HG02938 (cell line): ENCODE results near the gene TPH2.

Source experiments
- ATAC-seq: cut with Tn5 transposase; IDR thresholded peaks from one replicate; pipeline ENCODE4 v1.9.1; 2021; ENCODE audit warnings: mild to moderate bottlenecking, moderate library complexity; ENCODE audit not compliant: unreplicated experiment

The TPH2 gene

GRCh38 chr12:71958457-71958856 is 19.8 kb downstream of the TPH2 start:
- ATAC-seq, result no peak

- ATAC-seq, result no peak
Measured at GRCh38 chr12:71958993-71959578, 20.4 kb downstream of the TPH2 start.

- no peak for ATAC-seq
Measured at GRCh38 chr12:71967211-71967610, 28.6 kb downstream of the TPH2 start.

DNA sequence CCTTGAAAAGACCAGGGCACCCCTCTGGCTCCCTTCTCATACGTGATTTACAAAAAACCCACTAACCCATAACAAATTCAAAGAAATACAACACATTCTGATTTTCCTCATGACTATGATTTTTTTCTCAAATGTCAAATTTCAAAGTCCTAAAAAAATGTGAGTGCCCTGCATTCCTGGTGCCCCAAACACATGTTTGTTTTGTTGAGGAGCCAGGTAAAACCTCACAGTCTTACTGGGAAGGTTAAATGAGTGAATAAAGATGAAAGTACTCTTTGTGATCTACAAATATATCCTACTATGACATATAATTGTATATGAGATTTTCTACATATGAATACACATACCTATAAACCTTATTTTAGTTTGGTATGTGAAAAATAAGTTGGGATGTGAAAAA is 30.7 kb downstream of the TPH2 start:
- ATAC-seq, result no peak

GRCh38 chr12:71970031-71970430 is 31.4 kb downstream of the TPH2 start:
- no peak for ATAC-seq

- no peak for ATAC-seq
Measured at GRCh38 chr12:71972441-71973074, 33.9 kb downstream of the TPH2 start.

GRCh38 chr12:71973687-71974086 is 35.0 kb downstream of the TPH2 start:
- ATAC-seq, result no peak

- no peak for ATAC-seq
Measured at GRCh38 chr12:71980538-71980937, 41.9 kb downstream of the TPH2 start.

DNA sequence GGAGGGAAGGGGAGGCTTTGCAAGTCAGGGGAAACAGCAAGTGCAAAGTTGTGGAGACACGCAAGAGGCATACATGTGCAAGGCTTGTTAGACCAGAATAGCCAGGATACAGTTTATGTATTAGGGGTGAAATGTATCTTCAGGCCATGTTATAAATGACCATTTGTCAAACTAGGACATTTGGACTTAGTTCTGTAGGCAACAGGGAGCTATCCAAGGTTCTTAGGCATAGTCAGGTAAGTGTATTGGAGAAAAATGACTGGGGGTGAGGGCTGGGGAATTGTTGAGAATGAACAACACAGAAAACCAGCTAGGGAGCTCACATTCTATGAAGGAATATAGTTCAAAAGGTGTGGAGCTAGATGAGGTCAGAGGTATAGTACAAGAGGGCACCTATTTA is 42.5 kb downstream of the TPH2 start:
- no peak for ATAC-seq

DNA sequence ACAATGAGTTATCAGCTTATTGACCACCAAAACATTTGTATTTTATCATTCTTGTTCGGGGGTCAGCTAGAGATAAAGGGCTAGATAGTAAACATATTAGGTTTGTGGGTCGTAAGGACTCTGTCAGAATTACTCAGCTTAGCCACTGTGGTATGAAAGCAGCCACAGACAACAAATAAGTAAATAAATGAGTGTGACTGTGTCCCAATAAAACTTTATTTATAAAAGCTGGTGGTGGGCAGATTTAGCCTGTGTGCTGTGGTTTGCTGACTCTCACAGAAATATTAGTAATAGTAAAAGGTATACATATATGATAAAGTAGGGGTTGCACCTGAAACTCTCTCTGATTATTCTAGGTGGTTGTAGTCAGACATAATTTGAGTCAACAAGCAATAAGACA is 56.1 kb downstream of the TPH2 start:
- ATAC-seq, result no peak

DNA sequence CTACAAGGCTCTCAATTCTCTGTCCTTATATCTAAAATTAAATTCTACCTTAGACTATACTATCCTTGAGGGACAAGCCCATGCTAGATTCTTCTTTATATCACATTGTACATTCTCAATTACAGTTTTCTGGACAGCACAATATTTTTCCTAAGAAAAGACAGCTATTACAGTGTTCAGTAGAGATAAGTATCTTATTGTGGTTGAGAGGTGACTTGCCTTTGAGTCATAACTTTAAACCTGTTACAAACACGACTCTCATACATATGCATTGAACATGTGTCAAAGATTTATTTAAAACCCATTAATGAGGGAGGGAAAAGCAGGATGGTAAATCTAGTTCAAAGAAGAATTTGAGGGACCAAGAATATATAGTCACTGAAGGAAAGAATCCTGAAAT is 61.1 kb downstream of the TPH2 start:
- ATAC-seq, result no peak

DNA sequence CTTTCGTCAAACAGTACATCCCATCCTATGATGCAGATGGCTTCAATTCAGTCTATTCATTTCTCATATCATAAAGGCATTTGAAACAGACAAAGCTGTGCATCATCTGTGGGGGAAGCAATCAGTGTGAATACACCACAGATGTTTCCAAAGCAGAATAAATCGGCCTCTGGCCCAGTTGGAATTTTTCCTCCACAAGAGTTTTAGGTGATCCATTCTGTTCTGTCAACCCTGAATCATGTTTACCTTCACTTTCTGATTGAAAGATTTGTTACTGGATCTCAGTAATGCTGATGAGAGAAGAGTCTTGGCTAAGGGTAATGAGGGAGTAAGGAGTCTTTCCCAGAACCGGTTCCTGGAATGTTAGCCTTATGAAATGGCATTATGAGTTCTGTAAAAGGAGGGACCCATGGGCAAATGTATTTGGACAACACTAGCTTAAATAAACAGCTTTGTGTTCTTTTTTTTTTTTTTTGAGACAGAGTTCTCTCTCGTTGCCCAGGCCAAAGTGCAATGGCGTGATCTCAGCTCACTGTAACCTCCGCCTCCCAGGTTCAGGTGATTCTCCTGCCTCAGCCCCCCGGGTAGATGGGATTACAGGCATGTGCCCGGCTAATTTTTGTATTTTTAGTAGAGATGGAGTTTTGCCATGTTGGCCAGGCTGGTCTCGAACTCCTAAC is 62.5 kb downstream of the TPH2 start:
- no peak for ATAC-seq

DNA sequence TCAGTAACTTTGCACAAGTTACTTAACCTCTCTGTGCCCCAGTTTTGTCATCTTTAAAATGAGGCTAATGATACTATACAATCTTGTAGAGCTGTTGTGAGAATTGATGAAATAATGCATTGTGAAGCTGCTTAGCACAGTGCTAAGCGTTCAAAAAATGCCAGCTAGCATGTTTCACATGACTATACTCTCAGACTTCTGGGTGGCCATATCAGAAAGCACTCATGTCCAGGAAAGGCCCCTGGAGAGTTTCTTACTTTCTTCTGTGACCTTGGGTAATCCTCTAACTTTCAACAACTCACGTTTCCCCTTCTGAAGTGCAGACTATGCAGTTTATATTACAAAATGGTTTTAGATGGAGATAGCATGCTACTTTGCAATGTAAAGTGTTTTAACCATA is 68.1 kb downstream of the TPH2 start:
- no peak for ATAC-seq

DNA sequence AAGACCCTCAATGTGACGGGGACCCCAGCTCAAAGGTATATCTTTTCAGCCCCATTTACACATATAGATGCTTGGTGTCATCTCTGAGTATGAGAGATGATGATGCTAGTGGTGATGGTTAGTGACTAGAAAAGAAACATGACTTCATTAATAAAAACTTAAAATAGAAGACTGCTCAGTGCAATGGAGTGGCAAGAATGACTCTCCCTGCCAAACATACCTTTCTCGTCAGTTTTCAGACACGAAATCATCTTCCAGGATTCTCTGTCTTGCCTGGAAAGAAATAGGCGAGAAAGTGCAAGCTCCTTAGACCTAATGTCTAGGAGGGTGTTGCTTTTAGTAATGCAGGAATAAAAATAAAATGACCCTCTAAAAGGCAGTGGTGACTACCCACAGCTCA is 71.7 kb downstream of the TPH2 start:
- no peak for ATAC-seq

- ATAC-seq, result no peak
Measured at GRCh38 chr12:72011374-72011773, 72.7 kb downstream of the TPH2 start.

DNA sequence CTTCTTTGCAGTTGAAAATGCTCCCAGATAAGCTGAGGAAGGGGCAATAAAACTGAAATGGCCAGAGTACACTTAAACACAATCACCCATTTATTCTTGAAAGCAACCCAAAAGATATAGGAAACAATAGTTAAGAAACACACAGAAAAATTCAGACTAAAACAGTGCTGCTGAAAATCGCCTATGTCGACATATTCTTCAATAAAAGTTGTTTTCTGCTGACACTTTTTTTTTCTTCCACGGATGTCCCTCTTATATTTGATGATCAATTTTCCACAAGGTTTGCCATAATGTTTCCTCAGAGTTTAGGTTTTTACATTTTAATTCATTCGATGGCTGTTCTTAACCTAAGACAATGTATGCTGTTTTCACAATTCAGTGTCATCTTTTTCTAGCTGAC is 74.2 kb downstream of the TPH2 start:
- no peak for ATAC-seq

- no peak for ATAC-seq
Measured at GRCh38 chr12:72015895-72016294, 77.2 kb downstream of the TPH2 start.

GRCh38 chr12:72017054-72017651 is 78.5 kb downstream of the TPH2 start:
- peak; percentile 98 for ATAC-seq

DNA sequence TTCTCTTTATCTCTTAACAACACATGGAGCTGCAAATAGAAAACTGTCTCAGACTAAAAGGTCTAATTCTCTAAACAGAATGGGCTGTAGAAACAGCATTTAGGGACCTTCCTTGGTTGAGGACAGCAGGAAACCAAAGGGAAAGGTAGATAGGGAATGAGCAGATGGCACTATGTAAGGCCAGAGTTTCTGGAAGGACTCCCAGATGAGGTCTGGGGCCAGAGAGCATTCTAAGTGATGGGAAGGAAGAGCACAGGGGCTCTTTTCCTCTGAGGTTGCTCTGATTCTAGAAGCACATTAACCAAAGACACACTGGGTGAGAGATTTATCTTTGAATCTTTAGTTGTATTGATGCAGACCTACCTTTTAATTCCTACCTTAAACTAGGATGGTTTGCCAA is 79.4 kb downstream of the TPH2 start:
- no peak for ATAC-seq

DNA sequence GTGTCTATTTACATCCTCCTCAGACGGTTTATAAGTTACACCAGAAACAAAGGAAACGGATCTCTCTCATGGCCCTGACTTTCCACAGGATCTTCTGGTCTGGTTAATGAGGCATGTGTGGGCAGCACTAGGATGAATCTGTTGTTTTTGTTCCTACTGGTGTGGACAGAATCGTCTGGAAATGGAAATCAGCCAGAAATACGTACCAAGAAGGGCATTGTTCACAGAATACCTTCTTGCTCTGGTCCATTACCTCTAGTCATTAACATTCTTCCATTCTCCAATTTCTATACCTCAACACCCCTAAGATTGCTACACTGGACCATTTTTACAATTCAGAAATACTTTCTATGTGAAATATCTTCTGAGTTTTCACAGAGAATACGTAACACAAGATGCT is 86.0 kb downstream of the TPH2 start:
- no peak for ATAC-seq

GRCh38 chr12:72025524-72025923 is 86.9 kb downstream of the TPH2 start:
- ATAC-seq, result no peak

- no peak for ATAC-seq
Measured at GRCh38 chr12:72028966-72029365, 90.3 kb downstream of the TPH2 start.
